ENCODE results near the gene ZFYVE9. TPM values are rescaled to one million over a fixed set of nuclear protein-coding genes. Genes with fewer than 3 reads are reported as not detected.

The ZFYVE9 gene
- total and polyA plus RNA-seq, 2 of the 13 experiments (the other 11 are each of a cell fraction or from before 2014, with no cell fraction given) = 9.2 to 19.8 TPM

DNA sequence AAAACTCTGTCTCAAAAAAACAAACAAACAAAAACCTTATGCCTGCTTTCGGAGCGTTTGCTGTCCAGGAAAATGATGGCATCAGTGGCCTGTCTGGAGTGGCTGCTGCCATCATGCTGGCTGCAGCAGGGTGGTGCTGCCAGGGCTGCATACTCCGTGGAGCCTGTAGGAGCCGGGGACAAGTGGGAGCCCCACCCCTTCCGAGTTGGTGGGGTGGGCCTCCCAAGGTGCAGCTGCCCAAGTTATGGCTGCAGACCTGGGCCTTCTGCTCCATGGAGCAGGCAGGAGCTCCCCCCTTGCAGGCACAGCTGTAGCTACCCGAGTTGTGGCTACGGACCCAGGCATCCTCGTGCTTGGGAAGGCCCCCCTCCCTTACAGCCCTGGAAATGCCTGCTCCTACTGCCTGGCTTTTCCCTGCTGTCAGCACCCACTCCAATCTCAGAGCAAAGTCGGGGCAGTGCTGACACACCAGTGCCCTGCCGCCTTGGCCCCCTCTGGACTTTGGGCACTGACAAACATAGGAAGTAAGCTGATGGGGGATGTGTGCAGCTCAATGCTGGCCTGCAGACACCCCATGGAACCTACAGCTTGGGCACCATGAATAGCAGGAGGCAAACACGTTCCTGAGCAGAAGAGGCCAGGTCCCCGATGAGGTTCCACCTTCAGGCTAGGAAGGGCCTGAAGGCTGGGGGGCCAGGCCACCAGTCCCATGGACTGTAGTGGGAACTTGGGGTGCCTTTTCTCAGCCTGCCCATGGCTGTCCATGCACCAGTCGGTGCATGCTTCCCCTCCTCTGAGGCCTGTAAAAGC is 163.7 kb downstream of the ZFYVE9 start (continued):
- TF ChIP-seq, protein P1, sequence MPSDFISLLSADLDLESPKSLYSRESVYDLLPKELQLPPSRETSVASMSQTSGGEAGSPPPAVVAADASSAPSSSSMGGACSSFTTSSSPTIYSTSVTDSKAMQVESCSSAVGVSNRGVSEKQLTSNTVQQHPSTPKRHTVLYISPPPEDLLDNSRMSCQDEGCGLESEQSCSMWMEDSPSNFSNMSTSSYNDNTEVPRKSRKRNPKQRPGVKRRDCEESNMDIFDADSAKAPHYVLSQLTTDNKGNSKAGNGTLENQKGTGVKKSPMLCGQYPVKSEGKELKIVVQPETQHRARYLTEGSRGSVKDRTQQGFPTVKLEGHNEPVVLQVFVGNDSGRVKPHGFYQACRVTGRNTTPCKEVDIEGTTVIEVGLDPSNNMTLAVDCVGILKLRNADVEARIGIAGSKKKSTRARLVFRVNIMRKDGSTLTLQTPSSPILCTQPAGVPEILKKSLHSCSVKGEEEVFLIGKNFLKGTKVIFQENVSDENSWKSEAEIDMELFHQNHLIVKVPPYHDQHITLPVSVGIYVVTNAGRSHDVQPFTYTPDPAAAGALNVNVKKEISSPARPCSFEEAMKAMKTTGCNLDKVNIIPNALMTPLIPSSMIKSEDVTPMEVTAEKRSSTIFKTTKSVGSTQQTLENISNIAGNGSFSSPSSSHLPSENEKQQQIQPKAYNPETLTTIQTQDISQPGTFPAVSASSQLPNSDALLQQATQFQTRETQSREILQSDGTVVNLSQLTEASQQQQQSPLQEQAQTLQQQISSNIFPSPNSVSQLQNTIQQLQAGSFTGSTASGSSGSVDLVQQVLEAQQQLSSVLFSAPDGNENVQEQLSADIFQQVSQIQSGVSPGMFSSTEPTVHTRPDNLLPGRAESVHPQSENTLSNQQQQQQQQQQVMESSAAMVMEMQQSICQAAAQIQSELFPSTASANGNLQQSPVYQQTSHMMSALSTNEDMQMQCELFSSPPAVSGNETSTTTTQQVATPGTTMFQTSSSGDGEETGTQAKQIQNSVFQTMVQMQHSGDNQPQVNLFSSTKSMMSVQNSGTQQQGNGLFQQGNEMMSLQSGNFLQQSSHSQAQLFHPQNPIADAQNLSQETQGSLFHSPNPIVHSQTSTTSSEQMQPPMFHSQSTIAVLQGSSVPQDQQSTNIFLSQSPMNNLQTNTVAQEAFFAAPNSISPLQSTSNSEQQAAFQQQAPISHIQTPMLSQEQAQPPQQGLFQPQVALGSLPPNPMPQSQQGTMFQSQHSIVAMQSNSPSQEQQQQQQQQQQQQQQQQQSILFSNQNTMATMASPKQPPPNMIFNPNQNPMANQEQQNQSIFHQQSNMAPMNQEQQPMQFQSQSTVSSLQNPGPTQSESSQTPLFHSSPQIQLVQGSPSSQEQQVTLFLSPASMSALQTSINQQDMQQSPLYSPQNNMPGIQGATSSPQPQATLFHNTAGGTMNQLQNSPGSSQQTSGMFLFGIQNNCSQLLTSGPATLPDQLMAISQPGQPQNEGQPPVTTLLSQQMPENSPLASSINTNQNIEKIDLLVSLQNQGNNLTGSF (CRISPR knock-in tag; IDR thresholded peaks at IDR 0.05) = no peak
- no peak for TF ChIP-seq GLI4 (CRISPR knock-in tag; IDR thresholded peaks at IDR 0.05; ENCODE audit: borderline replicate concordance)
- 0 out of 2 replicates have a peak, but pooled peaks have one; percentile 33 for TF ChIP-seq THAP11 (CRISPR knock-in tag; IDR thresholded peaks at IDR 0.05)
- no peak for TF ChIP-seq ZNF598 (CRISPR knock-in tag; IDR thresholded peaks at IDR 0.05; ENCODE audit: borderline replicate concordance)
- TF ChIP-seq HNRNPUL1 (IDR thresholded peaks at IDR 0.05; ENCODE audit: low read depth, low read length) = no peak
- TF ChIP-seq NFKBIZ (CRISPR knock-in tag; IDR thresholded peaks at IDR 0.05) = no peak
- no peak for TF ChIP-seq NFIB (CRISPR knock-in tag; IDR thresholded peaks at IDR 0.05; ENCODE audit: borderline replicate concordance)
- TF ChIP-seq, protein P2, sequence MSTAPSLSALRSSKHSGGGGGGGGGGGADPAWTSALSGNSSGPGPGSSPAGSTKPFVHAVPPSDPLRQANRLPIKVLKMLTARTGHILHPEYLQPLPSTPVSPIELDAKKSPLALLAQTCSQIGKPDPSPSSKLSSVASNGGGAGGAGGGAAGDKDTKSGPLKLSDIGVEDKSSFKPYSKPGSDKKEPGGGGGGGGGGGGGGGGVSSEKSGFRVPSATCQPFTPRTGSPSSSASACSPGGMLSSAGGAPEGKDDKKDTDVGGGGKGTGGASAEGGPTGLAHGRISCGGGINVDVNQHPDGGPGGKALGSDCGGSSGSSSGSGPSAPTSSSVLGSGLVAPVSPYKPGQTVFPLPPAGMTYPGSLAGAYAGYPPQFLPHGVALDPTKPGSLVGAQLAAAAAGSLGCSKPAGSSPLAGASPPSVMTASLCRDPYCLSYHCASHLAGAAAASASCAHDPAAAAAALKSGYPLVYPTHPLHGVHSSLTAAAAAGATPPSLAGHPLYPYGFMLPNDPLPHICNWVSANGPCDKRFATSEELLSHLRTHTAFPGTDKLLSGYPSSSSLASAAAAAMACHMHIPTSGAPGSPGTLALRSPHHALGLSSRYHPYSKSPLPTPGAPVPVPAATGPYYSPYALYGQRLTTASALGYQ (CRISPR knock-in tag; IDR thresholded peaks at IDR 0.05) = no peak
- TF ChIP-seq, protein P3, sequence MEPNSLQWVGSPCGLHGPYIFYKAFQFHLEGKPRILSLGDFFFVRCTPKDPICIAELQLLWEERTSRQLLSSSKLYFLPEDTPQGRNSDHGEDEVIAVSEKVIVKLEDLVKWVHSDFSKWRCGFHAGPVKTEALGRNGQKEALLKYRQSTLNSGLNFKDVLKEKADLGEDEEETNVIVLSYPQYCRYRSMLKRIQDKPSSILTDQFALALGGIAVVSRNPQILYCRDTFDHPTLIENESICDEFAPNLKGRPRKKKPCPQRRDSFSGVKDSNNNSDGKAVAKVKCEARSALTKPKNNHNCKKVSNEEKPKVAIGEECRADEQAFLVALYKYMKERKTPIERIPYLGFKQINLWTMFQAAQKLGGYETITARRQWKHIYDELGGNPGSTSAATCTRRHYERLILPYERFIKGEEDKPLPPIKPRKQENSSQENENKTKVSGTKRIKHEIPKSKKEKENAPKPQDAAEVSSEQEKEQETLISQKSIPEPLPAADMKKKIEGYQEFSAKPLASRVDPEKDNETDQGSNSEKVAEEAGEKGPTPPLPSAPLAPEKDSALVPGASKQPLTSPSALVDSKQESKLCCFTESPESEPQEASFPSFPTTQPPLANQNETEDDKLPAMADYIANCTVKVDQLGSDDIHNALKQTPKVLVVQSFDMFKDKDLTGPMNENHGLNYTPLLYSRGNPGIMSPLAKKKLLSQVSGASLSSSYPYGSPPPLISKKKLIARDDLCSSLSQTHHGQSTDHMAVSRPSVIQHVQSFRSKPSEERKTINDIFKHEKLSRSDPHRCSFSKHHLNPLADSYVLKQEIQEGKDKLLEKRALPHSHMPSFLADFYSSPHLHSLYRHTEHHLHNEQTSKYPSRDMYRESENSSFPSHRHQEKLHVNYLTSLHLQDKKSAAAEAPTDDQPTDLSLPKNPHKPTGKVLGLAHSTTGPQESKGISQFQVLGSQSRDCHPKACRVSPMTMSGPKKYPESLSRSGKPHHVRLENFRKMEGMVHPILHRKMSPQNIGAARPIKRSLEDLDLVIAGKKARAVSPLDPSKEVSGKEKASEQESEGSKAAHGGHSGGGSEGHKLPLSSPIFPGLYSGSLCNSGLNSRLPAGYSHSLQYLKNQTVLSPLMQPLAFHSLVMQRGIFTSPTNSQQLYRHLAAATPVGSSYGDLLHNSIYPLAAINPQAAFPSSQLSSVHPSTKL (CRISPR knock-in tag; IDR thresholded peaks at IDR 0.05) = no peak; the same call in 1 of the 2 replicates
- no peak for TF ChIP-seq ZNF230 (CRISPR knock-in tag; IDR thresholded peaks at IDR 0.05)
- TF ChIP-seq HDAC1 (CRISPR knock-in tag; IDR thresholded peaks at IDR 0.05) = peak; percentile 69
- TF ChIP-seq SOX6 (IDR thresholded peaks at IDR 0.05) = no peak
- TF ChIP-seq SOX6 (CRISPR knock-in tag; IDR thresholded peaks at IDR 0.05) = peak; percentile 41; the same call in 1 of the 2 replicates
- no peak for TF ChIP-seq TCF12 (IDR thresholded peaks at IDR 0.05)
- TF ChIP-seq TCF12 (CRISPR knock-in tag; IDR thresholded peaks at IDR 0.05) = no peak
- TF ChIP-seq, protein P4, sequence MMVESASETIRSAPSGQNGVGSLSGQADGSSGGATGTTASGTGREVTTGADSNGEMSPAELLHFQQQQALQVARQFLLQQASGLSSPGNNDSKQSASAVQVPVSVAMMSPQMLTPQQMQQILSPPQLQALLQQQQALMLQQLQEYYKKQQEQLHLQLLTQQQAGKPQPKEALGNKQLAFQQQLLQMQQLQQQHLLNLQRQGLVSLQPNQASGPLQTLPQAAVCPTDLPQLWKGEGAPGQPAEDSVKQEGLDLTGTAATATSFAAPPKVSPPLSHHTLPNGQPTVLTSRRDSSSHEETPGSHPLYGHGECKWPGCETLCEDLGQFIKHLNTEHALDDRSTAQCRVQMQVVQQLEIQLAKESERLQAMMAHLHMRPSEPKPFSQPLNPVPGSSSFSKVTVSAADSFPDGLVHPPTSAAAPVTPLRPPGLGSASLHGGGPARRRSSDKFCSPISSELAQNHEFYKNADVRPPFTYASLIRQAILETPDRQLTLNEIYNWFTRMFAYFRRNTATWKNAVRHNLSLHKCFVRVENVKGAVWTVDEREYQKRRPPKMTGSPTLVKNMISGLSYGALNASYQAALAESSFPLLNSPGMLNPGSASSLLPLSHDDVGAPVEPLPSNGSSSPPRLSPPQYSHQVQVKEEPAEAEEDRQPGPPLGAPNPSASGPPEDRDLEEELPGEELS (CRISPR knock-in tag; IDR thresholded peaks at IDR 0.05) = peak; percentile 54; the same call in 1 of the 2 replicates

Measured in HepG2 (cell line).